HG03342 (cell line): ENCODE results near the gene SERGEF.

Experiments
- ATAC-seq: cut with Tn5 transposase; IDR thresholded peaks from one replicate; pipeline ENCODE4 v1.9.1; 2021; ENCODE audit warnings: mild to moderate bottlenecking, moderate library complexity; ENCODE audit not compliant: unreplicated experiment

The SERGEF gene

DNA sequence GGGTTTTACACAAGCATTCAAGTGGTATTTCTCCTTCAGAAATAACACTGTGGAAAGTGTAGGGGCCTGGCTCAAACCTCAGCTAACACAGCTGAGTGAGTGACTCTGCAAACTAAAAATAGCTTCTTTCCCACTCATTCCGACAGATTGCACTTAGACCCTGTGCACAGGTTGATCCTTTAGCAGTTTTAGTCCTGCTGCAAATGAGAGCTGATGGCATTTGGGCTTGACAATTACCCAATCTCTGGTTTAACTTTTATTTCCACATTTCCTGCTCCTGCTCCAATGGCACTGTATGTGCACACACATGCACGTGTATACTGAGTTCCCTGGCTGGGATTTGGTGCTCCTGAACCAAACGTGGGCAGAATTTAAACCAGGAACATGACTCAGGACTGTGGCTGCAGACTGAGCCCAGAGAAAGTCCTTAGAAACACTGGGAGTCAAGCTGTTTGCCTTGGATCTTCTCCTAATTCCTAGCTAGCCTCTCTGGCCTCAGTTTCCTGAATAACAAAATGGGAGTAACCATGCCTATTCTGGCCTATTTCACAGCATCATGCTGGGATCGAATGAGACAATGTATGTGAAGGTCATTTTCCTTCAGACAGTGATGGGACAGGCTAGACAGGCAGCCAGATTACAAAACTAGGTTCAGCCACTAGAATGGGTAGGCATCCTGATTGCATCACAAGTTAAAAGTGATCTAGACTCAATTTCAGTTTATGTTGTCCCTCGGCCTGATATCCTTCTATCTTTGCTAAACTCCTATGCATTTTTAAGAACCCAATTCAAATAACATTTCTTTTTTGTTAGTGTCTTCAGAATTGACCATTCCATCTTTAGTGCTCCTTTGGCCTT is 58.2 kb downstream of the SERGEF start:
- ATAC-seq: no peak

- ATAC-seq: no peak
These were observed 60.4 kb downstream of the SERGEF start for GRCh38 chr11:17952487-17952886.

DNA sequence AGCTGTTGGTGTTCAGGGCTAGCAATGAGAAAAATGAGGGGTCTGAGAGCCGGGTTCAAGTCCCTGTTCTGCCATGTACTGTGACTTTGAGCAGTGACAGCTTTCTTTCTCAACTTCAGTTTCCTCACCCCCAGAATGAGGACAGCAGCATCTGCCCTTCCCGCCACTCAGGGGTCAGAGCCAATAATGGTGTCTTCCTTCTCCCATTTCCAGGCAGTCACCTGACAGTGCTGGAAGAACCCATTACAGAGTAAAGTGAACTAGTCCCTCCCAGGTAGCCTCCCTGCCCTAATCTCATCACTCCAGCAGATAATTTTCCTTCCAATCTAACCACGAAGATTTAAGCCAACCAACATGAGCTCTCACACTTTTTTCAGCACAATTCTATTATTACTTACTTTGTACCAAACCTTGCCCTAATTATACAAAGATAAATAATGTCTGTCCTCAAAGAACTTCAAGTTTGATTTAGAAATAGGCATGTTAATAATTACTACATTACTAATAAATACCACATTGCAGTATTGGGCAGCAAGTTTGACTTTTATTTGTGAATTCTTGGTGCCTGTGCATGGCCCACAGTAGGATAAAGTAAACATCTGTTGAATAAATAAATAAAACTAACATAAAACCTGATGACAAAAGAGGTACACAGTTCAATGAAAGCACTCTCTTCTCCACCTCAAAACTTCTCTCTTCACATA is 61.0 kb downstream of the SERGEF start:
- no peak for ATAC-seq

- ATAC-seq: no peak
These were observed 62.2 kb downstream of the SERGEF start for GRCh38 chr11:17950644-17951043.

- no peak for ATAC-seq
These were observed 64.6 kb downstream of the SERGEF start for GRCh38 chr11:17948296-17948695.

- ATAC-seq: no peak
These were observed 73.3 kb downstream of the SERGEF start for GRCh38 chr11:17939542-17939941.

GRCh38 chr11:17936790-17937189 is 76.1 kb downstream of the SERGEF start:
- ATAC-seq: no peak

DNA sequence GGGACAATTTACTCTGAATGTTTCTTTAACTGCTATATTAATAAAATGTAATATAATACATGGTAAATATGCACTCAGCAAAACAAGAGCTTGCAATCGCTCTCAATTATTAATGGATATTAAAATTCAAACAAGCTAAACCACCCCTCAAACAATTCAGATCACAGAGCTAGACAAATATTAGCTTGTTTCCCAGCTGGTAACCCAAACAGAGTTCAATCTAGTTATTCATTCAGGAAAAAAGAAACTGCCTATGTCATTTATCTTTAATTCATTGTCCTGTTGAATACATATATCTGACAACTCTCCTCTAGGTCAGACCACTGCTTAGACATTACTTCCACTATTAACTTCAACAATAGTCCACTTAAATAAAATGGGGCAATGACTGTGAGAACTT is 78.7 kb downstream of the SERGEF start:
- no peak for ATAC-seq

DNA sequence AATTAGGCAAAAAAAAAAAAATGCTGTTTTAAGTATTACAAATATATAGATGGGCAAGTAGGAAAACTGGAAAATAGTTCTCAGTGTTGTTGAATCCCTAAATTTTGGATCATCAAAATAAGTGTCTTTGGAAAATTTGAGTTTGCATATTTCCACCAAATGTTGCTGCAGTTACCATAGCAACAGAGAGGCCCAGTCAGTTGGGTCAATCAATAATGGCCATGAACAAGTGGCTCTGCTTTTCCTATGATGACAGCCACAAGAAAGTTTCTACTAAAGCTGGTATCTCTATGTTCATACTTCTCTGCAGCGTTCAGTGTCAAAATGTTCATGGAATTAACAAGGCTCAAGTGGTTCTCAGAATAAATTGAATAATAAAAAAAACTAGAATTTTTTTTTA is 79.1 kb downstream of the SERGEF start:
- no peak for ATAC-seq

DNA sequence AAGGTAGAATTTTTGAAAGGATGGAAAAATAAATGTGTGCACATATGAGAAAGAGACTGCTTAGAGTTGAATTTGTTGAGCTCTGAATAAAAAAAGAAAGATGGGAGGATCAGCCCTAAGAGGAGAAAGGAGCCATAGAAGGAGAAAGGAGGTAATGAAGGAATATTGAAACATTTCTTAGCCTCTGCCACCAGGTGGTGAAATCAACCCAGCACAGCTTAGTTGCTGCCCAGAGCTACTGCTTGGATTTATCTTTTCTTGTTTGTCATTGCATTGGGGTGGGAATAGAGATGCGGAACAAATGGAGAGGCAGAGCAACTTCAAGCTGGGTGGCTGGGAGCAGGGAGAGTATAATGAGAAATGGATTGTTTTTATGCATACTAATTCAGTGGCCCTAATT is 80.4 kb downstream of the SERGEF start:
- ATAC-seq: no peak

DNA sequence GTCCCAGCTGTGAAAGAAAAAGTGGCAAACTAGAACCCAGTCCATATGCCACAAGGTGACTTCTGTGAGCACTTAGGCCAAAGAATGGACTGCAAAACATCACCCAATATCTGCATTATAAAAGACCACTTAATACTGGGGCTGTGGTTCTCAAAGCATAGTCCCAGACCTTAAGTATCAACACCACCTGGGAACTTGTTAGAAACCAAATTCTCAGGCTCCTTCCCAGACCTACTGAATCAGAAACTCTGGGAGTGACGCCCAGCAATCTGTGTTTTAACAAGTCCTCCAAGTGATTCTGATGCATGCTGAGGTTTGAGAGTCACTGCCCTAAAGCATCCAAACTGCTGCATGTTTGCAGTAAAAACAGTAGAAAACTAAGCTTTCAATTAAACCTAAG is 81.3 kb downstream of the SERGEF start:
- no peak for ATAC-seq

GRCh38 chr11:17930544-17931125 is 82.2 kb downstream of the SERGEF start:
- no peak for ATAC-seq

DNA sequence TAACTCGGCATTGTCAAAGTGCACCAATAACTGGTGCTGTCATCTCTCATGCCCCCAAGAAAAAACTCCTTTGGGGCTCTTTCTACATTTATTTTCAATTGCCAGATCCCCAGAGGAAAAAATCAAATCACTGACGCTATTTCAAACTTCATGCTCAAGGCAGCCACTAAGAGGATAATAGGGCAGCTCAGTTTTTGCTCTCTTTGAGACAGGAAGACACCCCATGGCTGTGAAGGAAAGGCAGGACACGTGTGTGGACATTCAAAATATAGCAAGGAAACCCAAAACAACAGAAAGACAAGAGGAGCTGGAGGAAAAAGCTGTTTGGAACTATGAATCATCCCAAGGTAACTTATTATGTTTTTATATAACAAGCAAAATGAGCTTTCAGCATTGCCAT is 83.7 kb downstream of the SERGEF start:
- no peak for ATAC-seq

- no peak for ATAC-seq
These were observed 85.0 kb downstream of the SERGEF start for GRCh38 chr11:17927681-17928343.

DNA sequence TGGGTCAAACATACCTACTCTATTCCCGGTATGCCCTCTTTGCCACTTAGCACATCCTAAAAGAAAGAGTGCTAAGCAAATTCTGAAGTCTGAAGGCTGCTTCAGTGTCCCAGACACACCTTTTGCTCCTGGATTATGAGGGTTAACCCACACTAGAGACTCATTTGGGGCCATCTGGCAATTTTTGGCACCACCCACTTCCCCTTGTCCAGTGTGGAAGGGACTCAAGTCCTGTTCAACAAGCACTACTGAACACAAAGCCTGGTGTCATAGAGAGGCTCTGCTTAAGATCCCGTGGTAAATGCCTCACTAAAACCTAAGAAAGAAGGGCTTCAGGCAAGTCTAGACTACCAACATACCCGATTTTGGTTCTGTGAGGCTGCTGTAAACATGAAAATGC is 85.8 kb downstream of the SERGEF start:
- ATAC-seq: no peak

DNA sequence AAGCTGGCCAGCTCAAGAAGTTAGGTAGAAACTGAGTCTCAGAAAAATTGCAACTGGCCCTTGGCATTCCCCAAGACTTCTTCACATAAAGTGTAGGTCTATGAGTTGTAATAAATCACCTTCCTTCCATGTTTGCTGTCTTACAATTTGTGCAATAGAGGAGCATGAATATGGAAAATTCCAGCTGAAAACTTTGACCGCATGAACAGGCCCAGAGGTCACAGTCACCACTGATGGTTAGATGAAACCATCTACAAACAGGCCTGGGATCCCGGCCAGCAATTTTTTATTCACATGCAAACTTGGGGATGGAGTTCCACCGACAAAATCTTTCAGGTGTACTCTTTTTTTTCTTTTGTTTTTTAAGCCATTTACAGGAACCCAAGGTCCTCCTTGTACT is 88.1 kb downstream of the SERGEF start:
- no peak for ATAC-seq

DNA sequence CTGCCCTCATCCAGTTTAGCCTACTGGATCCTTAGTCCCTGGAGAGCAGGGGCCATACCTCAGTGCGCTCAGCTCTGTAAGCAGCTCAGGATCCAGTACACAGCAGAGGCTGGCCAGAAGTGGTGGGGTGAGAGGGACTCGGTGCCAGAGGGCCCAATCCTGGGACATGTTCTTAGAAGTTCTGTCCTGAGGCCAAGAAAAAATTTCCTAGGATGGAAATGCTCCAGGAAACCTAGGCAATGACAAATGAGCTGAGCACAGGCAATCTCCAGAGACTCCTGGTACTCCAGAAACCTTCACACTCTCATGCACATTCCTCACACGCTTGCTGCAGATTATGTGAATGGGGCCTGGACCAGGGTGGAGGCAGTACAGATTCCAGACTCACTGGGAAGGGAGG is 89.6 kb downstream of the SERGEF start:
- ATAC-seq: no peak

GRCh38 chr11:17922416-17922788 is 90.4 kb downstream of the SERGEF start:
- no peak for ATAC-seq

DNA sequence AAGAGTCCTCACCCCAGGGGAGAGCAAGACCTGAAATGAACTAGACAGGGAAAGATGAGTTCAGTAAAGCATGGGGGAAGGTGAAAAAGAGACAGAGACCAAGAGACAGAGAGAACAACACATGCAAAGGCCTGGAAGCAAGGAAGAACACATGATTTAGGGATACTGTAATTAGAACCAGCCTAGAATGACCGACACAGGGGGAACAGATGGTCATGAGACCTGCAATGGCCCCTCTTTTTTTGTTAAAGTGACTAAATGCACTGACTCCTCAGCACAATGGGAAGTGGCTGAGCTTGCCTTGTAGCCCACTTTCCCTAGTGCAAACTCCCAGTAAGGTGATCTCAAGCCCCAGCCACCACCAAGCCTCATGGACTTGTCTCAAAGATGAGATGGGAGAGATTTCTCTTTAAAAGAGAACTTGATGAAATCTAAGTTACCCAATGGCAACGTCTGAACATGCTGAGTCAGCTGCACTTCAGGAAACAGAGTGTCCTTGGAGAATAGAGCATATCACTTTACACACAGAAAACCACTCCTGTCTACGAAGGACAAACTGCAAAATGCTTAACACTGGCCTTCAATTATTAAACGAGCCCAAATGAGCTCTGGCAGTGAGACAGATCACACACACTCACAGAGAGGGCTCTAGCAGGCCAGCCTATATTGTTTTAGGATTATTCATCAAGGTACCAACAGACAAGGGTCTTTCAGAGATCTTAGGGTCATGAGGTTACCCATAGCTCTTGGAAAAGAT is 91.0 kb downstream of the SERGEF start:
- ATAC-seq: no peak

- ATAC-seq: no peak
These were observed 94.7 kb downstream of the SERGEF start for GRCh38 chr11:17918049-17918605.

- ATAC-seq: no peak
These were observed 95.3 kb downstream of the SERGEF start for GRCh38 chr11:17917556-17917955.
